ENCODE data around the gene WNT9A.

The WNT9A gene

DNA sequence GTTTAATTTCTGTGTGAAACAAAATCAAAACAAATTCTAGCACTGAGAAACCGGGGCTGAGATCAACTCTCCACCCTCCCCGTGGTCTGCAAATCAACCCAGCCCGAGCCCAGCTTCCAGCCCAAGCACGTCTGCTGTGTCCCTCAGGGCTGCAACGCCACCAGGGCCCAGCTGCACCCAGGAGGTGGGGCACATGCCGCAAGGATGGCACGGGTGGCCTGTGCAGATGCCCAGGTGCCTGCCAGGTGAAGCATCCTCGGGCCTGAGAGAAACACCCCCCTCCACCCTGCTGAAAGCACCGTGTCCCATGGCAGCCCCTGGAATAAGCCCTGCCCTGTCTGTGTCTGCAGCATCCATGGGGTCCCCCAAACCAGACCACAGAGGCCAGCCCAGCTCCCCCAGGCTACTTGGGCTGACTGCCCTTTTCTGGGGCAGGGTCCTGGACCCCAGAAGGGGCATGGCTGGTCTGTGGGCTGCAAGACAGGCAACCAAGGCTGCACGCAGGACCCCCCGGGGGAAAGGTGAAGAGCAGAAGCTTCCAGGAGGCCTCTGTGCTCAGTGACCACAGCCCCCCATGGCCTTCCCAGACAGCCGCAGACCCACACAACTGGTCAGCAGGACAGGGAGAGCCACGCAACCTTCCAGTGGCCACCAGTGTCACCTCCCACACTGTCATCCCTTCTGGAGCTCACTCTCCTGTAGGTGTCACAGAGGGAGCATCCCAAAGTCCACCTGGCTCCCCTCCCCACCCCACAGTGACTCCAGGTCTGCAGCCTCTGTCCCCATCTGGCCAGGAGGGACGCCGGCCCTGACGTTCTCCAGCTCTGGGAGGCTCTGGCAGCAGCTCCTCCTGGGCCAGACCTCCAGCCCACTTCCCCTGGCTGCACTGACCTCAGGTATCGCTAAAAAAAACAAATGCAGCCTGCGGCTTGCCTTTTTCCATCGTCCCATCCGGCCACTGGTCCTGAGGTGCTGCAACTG, 7.7 kb downstream of the WNT9A start:
- no peak for DNase-seq

DNA sequence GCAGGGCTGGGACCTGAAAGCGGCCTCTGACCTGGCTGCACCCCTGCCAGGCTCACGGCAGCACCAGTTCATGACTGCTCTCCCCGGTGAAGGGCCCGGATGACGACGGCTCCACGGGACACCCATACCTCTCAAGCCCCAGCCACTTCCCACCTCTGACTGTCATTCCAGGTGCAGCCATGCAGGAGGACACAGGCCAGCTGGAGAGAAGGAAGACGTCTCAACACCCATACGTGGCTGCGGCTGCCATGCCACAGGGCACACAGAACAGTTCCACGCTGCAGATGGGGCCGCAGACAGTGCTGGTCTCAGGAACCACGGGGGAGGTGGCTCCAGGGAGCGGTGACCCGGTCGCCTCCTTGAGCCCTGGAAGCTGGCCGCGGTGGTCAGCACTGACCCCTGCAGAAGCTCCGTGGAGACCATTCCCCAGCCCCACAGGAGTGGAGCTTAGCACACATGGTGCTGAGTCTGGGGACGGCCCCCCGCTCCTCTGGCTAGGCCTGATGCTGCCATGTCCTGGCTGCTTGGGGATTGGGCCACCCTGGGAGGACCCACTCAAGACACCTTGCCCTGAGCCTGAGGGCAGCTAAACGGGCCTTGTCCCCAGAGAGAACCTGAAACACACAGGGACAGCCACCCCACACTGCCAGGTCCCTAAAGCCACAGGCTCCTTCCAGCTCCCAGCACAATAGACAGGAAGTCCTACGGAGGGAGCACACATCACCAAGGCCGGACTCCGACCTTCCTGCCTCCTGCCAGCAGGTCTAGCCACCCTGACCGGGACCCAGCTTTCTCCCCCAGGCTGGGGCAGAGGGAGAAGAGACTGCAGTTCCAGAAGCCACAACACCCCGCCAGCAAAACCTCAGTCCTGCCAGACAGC, 8.6 kb downstream of the WNT9A start:
- DNase-seq: no peak

DNA sequence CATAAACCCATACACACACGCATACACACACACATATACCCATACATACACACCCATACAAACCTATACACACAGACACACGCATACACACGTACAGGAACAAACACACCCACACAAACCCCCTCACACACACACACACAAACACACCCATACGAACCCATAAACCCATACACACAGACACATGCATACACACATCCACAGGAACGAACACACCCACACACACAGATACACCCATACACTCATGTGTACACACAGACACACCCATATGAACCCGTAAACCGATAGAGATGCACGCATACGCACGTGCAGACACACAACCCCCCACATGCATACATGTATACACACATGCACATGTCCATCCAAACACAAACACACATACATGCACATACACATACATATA, 9.5 kb downstream of the WNT9A start:
- DNase-seq: no peak

DNA sequence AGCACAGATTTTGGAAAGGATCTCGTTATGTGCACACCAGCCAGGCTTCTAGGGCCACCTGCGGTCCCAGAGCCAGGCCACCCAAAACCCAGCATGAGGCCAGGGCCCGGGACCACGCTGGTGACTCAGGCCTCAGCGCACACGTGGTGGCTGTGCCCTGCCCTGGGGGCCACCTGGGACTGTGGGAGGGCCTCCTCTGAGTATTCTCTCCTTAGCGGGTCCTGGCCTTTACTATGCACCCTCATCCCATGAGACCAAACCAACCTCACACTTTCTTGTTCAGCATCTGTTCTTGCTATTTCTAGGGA, 9.9 kb downstream of the WNT9A start:
- DNase-seq: no peak

DNA sequence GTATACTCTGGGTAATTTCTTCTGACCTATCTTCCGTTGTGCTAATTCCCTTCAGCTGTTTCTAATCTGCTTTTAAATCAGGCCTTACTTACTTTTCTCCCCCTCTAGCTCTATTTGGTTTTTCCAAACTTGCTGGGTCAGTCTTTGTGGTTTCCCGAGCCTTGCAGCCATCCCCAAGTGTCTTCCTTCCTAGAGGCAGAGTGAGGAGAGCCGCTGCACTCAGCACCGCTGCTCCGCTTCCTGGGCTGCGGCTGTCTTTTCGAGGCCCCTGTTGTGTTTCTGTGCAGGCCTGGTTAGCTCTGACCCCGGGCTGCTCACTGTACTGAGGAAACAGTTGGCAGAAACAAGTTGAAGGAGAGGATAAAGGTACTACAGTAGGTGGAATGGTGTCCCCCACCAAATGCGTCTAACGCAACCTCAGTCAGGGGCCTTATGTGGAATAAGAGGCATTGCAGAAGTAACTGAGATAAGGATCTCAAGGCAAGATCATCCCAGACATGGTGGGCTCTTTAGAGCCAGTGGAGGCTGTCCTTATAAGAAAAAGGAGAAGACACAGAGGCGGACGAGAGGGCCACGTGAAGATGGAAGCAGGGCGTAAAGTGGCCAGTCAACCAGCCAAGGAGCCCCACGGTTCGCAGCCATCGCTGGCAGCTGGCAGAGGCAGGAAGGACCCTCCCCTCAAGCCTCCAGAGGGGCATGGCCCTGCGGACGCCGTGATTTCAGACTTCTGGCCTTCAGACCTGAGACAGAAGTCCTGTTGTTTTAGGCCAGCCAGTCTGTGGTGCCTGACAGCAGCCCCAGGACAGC, 10.5 kb downstream of the WNT9A start:
- no peak for DNase-seq

DNA sequence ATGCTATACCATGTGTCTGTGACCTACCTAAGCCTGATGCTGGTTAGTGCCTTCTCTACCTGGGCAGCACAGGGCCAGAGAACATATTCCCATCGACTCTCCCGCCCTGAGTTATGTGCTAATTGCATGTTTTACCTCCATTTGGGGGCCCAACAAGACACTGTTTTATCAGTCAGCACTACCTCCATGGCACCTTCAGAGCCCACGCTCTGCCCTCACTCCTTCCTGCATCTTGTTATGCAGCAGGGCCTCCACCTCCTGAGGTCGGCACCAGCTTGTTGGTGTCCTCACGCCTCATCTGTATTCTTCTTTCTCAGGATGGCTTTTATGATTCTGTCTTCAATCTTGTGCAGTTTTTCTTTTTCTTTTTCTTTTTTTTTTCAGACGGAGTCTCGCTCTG, 11.9 kb downstream of the WNT9A start:
- DNase-seq: no peak

DNA sequence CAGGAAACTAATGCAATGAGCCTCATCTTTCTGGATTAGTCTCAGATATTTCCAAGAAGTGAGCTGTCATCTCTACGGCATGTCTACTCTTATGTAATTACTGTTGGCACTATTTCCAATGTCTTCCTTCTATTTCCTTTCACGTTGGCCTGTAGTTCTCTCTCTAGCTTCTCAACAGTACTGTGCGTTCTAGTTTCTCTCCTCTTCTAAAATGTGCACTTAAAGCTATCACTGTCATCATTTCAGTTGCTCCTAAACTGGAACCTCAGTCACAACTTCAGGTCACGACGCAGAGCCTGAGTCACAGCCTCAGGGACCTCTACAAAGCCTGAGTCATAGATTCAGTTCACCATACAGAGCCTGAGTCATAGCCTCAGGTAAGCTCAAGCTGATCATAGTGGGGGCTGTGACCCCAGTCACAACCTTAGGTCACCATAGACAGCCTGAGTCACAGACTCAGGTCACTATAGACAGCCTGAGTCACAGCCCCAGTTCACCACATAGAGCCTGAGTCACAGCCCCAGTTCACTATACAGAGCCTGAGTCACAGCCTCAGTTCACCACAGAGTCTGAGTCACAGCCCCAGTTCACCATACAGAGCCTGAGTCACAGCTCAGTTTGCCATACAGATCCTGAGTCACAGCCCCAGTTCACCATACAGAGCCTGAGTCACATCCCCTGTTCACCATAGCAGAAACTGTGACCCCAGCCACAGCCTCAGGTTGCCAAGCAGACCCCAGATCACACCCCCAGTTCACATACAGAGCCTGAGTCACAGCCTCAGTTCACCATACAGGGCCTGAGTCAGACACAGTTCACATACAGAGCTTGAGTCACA, 13.0 kb downstream of the WNT9A start:
- DNase-seq: no peak

DNA sequence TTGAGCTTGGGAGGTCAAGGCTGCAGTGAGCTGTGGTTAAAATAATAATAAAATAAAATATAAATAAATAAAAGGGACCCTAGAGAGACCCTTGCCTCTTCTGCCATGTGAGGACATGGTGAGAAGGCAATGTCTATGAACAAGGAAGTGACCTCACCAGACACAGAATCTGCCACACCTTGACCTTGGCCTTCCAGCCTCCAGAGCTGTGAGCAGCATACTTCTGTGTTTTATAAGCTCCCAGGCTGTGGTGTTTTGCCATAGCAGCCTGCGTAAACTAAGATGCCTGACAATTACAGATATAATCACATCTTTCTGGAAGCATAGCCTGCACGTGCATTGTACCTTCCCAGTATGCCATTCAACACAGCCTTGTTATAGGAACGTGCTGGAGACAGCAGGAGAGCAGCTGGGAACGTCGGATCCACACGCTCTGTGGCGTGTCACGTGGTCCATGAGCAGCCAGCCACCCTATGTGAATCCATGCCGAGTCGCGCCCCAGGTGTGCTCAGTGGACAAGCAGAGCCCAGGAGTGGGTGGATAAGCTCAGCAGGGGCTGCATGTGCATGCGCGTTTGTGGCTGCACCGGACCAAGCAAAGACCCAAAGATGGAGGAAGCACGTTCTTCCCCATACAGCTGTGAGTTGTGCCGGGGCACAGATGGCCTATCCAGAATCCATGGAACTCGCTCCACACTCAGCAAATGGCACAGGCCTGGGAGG, 17.8 kb downstream of the WNT9A start:
- DNase-seq: no peak

DNA sequence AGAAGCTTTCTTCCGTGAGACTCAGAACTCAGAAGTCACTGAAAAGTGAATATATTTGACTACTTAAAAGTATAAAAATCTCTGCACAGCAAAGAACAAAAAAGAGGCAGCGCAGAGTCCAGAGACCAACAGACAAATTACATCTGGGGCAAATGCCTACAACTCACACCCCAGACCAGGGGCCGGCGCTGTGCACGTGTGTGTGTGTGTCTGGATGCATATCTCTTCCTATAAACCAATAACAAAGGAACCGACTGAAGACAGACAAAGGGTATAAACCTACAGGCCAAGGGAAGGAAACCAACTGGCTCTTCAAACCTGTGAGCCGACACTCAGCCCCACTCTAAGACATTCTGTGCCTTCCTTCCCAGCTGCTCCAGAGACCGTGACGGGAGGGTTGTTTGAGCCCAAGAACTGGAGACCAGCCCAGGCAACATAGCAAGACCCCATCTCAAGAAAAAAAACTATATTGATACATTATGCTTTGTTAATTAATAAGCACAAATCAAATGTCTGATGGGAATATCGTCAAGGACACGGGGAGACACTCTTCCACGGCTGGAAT, 18.8 kb downstream of the WNT9A start:
- no peak for DNase-seq

DNA sequence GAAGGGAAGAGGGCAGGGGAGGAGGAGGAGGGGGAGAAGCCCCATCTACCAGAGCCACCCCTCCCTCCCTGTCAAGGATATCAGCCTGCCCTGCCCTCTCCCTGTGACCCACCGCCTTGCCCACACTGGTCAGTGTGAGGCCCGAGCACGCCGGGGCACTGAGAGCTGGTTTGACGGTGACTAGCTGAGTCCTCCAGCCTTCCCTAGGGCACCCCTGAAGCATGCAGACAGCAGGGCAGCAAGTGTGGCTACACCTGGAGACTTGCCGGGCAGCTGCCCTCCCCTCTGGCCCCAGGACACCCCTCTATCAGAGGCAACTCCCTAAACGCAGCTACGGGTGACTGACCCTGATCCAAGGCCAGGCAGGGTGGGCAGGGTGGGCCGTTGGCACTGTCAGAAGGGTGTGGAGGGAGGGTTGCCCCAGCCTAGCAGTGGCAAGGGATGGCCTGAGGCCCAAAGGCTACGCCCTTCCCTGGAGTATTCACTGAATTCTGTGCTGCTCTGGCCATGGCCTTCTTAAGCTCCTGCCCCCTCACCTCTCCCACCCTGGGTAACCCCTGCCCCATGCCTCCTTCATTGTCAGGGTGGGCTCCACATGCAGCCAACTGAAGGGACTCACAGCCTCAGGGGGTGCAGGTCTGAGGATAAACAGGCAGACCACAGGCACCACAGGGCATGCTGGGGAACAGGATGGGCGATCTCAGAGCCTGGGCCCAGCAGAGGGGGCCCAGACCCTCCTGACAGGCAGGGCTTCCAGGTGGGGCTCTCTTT, 19.6 kb downstream of the WNT9A start:
- DNase-seq: no peak

DNA sequence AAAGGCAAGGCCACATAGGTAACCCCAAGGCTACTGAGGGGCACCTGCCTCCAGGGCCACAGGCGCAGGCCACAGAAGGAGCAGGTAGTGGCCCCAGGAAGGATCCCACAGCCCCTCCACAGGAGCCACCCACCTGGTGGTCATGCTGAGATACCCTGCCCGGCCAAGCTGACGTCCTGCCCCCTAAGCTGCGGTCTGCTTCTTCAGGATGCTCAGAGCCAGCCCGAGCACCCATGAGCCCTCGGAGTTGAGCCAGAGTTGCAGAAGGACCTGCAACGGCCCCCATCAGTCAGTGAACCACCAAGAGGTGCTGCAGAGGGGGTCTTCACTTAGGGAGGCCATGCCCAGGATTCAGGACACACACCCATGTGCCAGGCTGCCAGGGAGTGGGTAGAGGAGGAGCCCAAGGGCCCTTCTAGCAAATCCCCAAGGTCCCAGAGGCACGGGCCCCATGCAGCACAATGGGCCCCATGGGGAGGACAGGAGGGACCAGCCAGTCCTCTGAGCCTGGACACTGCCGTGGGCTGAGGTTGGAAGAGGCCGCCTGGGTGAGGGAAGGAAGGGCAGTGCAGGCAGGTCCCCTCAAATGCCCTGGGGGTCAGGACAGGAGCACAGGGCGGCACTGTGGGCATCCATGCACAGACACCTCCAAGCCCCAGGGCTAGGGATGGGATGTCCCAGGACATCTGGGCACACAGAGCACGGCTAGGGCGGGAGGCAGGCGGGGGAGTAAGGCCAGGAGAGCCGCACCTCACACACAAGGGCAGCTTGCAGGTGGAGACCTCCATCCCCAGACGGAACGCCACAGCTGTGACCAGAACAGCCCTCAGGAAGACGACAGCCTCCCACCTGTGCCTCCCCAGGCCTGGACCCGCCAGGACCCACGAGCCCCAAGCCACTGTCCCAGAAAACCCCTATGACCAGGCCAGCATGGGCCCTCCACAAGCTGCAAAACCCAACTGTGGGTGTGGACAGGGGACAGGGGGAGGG, 20.5 kb downstream of the WNT9A start:
- DNase-seq: no peak

DNA sequence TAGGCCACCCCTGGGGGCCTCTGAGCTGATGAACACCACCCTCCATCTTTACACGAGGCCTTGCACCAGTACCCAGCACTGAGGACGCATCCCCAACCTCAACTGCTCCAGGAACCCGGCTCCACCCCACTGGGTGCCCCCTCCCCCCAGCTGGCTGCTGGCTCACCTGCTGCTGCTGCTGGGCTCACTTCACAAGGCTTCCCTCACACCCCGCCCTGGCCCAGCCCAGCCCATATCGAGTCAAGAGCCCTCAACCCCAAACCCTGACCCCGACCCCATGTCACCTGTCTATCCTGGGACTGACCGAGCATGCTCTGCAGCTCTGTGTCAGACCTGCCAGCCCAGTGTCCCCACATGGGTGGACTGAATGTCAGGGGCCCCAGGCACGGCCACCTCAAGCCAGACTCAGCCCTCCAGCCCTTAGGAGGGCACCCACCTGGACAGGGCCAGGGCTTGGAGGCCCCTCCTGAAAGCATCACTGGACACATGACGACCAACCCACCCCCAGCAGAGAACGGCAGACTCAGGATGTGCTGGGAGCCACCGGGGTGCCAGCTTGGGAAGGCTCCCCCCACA, 21.4 kb downstream of the WNT9A start:
- DNase-seq: no peak

DNA sequence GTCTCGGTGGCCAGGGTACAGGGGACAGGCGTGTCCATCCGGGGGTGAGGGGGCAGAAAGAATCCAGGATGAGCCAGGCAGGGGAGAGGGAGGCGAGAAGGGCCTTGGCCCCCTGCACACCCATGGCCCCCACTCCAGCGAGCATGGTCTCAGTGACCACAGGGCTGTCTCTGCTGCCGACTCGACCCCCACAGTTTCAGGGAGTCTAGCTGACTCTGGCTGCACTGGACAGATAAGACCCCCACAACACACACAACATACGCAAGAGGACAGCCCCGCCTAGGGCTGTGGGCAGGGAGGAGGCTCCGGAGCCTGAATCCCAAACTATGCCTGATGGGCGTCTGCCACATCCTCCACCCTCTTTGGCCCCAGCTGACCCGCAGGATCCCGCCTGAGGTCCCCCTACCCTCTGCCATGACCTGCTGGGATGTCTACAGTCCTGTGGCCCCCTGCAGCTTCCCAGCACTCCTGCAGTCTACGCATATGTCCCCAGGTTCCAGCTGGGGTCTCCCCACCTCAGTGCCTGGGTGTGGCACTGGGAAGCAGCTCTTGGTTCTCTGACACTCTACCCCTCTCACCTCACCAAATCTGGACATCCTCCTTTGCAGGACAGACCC, 22.0 kb downstream of the WNT9A start:
- no peak for DNase-seq

DNA sequence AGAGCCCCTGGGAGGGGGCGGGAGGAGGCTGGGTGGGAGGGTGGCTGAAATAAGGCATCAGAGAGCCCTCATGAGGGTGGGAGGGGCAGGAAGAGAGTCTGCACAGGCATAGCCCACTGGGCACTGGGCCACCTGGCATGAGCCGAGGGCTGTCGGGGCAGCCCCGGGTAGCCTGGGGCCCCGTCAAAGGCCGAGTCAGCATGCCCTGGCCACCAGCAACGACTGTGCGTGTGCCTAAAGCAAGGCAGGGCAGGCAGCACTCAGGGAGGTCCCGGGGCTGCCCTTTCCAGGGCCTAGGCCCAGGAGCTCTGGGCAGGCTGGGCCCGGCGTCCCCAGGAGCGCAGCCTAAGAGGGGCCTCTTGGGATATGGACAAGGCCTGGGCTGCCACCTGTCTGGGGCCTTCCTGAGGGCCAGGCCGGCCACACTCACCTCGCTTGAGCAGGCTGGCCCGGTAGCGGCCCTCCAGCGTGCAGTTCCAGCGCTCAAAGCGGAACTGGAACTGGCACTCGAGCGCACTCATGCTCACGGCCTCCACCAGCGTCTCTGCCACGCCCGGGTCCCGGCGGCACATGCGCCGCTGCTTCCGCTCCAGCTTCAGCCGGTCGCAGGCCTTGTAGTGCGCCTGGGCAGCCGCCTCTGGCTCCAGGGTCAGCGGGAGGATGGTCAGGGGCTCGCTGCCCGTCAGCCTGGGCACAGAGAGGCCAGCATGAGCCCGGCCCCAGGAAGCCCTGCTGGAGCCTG, 22.7 kb downstream of the WNT9A start:
- no peak for DNase-seq

DNA sequence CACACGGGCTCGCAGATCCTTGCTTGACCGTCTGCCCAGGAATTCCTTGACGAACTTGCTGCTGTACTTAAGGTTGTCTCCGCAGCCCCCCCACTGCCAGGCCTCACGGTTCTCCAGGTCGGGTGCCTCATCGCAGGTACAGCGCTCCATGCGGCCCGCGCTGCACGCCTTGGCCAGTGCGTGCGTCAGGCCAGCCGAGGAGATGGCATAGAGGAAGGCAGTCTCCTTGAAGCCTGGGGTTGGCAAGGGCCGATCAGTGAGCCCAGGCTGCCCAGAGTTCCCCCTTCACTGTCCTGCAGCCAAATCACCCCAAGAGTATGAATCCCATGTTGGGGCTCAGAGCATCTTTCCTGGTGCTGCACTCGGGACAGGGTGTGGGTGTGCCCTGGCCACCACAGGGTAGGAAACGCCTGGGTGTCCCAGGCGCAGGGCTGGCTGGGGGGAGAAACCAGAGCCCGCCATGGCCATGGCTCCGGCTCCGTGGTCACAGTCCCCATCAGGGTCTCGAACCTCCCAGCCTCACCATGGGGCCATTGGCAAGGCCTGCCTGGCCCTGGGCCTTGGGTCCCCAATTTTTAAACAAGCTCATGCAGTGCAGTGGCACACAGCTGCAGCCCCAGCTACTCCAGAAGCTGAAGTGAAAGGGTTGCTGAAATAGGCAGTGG, 23.4 kb downstream of the WNT9A start:
- DNase-seq: no peak

DNA sequence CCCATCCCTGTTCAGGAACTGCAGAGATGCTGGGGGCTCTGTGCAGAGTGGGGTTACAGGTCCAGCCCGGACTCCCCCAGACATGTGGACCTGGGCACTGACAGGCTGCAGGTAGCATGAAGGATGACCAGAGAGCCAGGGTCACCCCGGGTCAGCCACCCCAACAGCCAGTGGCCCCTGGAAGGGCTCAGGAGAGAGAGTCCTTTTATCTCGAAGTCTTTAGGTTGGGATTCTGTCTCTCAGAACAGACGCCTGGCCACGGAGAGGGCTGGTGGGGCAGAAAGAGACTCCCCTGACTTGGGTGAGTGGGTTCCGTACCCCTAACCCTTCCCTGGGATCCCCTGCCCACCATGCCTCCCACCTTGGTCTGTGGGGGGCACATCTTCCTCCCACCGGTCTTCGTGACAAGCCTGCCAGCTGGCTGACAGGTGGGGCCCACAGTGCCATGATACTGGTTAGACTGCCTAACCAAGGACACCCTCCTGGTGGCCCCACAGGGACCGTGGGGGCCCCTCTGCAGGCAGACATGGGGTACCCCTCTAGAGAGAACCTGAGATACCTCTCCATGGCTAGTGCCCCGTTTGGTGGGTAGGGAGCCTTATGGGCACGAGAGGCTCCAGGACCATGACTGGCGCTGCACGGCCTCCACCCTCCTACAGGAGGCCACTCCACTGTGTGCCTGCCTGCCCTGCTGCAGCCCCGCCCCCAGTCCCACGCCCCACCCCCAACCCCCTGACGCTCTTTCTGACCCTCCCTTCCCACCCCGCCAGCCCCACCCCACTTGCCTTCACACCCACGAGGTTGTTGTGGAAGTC, 24.2 kb downstream of the WNT9A start:
- no peak for DNase-seq

Measured in T-helper 9 cell (primary cell).